ENCODE measurements around the gene CSN3. TPM values are rescaled to one million over a fixed set of nuclear protein-coding genes. Genes with fewer than 3 reads are reported as not detected.

The CSN3 gene
- total RNA-seq, 1 donor from 2014 or later: not detected

- no peak for DNase-seq (ENCODE audit: low read depth)
These were observed 48.9 kb downstream of the CSN3 start for GRCh38 chr4:70291341-70291740.

- DNase-seq (ENCODE audit: low read depth): no peak
These were observed 55.2 kb downstream of the CSN3 start for GRCh38 chr4:70297576-70297975.

DNA sequence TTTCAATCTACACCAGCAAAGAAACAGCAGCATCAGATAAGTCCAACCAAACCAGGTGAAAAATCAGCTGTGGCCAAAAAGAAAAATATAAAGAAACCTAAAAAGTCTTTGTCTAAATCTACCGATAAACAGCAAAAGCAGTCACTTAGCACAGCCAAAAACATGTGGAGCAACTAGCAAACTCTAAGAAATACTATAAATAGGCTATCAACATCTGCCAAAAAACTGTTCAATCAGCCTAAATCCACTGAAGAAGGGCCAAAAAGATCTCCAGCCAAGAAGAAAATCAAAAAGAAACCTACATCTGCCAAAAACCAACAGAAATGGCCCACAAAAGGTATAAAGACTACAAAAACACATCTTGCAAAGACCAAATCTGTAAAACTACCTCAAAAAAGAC, 55.7 kb downstream of the CSN3 start:
- no peak for DNase-seq (ENCODE audit: low read depth)

- no peak for DNase-seq (ENCODE audit: low read depth)
These were observed 57.2 kb downstream of the CSN3 start for GRCh38 chr4:70299643-70300042.

DNA sequence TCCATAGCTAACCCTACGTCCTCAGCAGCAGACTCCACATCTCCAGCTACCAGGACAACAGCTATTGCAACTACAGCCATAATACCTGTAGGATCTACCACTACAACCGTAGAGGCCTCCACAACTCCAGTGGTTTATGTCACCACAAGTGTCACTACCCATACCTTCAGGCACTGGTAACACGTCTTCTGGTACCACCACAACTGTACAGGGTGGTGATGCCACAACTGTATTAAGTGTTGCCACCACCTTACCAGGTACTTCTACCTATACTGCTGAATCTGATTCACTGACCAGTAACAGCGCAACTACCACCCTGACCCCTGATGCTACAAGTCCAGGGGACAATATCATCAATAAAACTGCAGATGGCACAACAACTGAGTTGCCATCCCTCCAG, 57.8 kb downstream of the CSN3 start:
- DNase-seq (ENCODE audit: low read depth): no peak

Other genes starting within 250 kb of the CSN3 start
- not detected in 2 replicates for gene STATH, start 246.6 kb upstream of the CSN3 start, total RNA-seq
- gene HTN3, start 214.1 kb upstream of the CSN3 start, total RNA-seq: not detected in 2 replicates
- gene HTN1, start 192.2 kb upstream of the CSN3 start, total RNA-seq: not detected in 2 replicates
- not detected in 2 replicates for gene PRR27, start 88.4 kb upstream of the CSN3 start, total RNA-seq
- gene ODAM, start 46.9 kb upstream of the CSN3 start, total RNA-seq: not detected in 2 replicates
- gene FDCSP, start 16.5 kb upstream of the CSN3 start, total RNA-seq: not detected in 2 replicates
- gene CABS1, start 92.4 kb downstream of the CSN3 start, total RNA-seq: not detected in 2 replicates
- gene SMR3A, start 118.2 kb downstream of the CSN3 start, total RNA-seq: not detected in 2 replicates
- not detected in 2 replicates for gene SMR3B, start 140.5 kb downstream of the CSN3 start, total RNA-seq
- not detected in 2 replicates for gene OPRPN, start 155.3 kb downstream of the CSN3 start, total RNA-seq
- not detected in 2 replicates for gene MUC7, start 229.6 kb downstream of the CSN3 start, total RNA-seq